ENCODE measurements around the gene SACS.
"Not testable (repeated sequence)": the region's sequence is repeated elsewhere in the genome, so short reads cannot be mapped to it uniquely, and the experiment has no call there.

SACS gene

DNA sequence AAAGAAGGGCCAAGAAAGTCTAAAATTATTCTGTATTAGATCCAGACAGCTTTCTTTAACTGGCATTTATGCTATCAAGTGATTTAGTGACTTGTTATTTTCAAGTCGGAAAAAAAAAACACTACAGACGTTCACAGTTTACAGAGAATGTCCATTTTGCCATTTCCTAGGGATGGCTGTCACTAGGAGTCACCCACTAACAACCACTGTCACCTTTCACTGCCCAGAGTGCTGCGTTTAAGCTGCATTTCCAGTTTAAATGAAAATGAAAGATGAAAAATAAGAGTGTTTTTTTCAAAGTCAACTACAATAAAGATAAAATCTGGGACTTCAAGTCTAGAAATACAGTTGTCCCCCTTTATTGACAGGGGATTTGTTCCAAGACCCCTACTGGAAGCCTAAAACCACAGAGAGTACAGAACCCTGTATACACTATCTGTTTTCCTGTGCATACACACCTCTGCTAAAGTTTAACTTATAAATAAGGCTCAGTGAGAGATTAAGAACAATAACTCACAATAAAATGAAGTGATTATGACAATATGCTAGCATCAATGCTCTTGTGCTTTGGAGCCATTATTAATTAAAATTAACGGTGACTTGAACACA lies 112.5 kb downstream of the SACS start:
- no peaks in the 10 kb centered on the region for H3K9me3 ChIP-seq (ENCODE audit: insufficient read depth, low read length, severe bottlenecking)
- H3K4me1 ChIP-seq (ENCODE audit: insufficient read depth, low read length) = no peaks in the 10 kb centered on the region
- no peaks in the 10 kb centered on the region for H3K27me3 ChIP-seq (ENCODE audit: insufficient read depth, low read length, poor library complexity)
- H3K27ac ChIP-seq (ENCODE audit: low read length) = no peak overlapping the region
- no peaks in the 10 kb centered on the region for H3K79me2 ChIP-seq (ENCODE audit: insufficient read depth, low read length)
- ATAC-seq (ENCODE audit: insufficient read depth, low read depth) (no peak), DNase-seq (no peak)
- no peak overlapping the region for H3K4me2 ChIP-seq (ENCODE audit: insufficient read depth, low read length)
- TF ChIP-seq, protein P1, sequence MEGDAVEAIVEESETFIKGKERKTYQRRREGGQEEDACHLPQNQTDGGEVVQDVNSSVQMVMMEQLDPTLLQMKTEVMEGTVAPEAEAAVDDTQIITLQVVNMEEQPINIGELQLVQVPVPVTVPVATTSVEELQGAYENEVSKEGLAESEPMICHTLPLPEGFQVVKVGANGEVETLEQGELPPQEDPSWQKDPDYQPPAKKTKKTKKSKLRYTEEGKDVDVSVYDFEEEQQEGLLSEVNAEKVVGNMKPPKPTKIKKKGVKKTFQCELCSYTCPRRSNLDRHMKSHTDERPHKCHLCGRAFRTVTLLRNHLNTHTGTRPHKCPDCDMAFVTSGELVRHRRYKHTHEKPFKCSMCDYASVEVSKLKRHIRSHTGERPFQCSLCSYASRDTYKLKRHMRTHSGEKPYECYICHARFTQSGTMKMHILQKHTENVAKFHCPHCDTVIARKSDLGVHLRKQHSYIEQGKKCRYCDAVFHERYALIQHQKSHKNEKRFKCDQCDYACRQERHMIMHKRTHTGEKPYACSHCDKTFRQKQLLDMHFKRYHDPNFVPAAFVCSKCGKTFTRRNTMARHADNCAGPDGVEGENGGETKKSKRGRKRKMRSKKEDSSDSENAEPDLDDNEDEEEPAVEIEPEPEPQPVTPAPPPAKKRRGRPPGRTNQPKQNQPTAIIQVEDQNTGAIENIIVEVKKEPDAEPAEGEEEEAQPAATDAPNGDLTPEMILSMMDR (IDR thresholded peaks at IDR 0.05; ENCODE audit: borderline replicate concordance, extremely low read depth, low read length, poor library complexity, severe bottlenecking) = no peak
- no peak for TF ChIP-seq EZH2 (IDR thresholded peaks at IDR 0.05; ENCODE audit: borderline replicate concordance, low read depth, low read length, severe bottlenecking)
- no peak overlapping the region for H3K4me3 ChIP-seq (ENCODE audit: low read depth in 1 of 2, low read length in 2 of 2)
- no peak overlapping the region for H2AFZ ChIP-seq (ENCODE audit: low read depth, low read length)
- H3K36me3 ChIP-seq (ENCODE audit: insufficient read depth, low read length) = no peaks in the 10 kb centered on the region
- H3K9ac ChIP-seq (ENCODE audit: low read depth, low read length) = no peak overlapping the region
- no peaks in the 10 kb centered on the region for H4K20me1 ChIP-seq (ENCODE audit: insufficient read depth, low read length)

DNA sequence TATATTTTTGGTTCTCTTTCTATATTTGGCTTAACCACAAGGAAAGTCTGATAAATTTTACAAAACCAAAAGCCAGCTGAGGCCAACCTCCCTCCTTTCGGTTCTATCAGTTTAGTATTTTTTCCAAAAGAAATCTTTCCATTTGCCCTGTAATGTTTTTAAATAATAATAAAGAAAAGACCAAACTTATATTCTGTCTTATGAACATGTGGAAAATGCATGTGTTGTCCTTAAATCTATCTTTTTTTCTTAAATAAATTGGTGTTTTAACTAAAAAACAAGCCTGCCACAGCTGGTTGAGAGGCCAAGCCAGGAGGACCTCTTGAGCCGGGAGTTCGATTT lies 113.6 kb downstream of the SACS start:
- Histone ChIP-seq H3K4me2 (ENCODE audit: insufficient read depth, low read length) (no peak overlapping the region), H3K4me3 (ENCODE audit: low read depth in 1 of 2, low read length in 2 of 2) (no peak overlapping the region), H3K9ac (ENCODE audit: low read depth, low read length) (no peak overlapping the region), H3K27ac (ENCODE audit: low read length) (no peak overlapping the region), H4K20me1 (ENCODE audit: insufficient read depth, low read length) (no peaks in the 10 kb centered on the region), H3K9me3 (ENCODE audit: insufficient read depth, low read length, severe bottlenecking) (no peaks in the 10 kb centered on the region), H3K27me3 (ENCODE audit: insufficient read depth, low read length, poor library complexity) (no peaks in the 10 kb centered on the region), H3K4me1 (ENCODE audit: insufficient read depth, low read length) (no peaks in the 10 kb centered on the region), H3K79me2 (ENCODE audit: insufficient read depth, low read length) (no peaks in the 10 kb centered on the region), H3K36me3 (ENCODE audit: insufficient read depth, low read length) (no peaks in the 10 kb centered on the region), H2AFZ (ENCODE audit: low read depth, low read length) (no peak overlapping the region)
- DNase-seq (no peak), ATAC-seq (ENCODE audit: insufficient read depth, low read depth) (no peak)
- TF ChIP-seq, protein P1 (IDR thresholded peaks at IDR 0.05; ENCODE audit: borderline replicate concordance, extremely low read depth, low read length, poor library complexity, severe bottlenecking) = no peak
- no peak for TF ChIP-seq EZH2 (IDR thresholded peaks at IDR 0.05; ENCODE audit: borderline replicate concordance, low read depth, low read length, severe bottlenecking)

DNA sequence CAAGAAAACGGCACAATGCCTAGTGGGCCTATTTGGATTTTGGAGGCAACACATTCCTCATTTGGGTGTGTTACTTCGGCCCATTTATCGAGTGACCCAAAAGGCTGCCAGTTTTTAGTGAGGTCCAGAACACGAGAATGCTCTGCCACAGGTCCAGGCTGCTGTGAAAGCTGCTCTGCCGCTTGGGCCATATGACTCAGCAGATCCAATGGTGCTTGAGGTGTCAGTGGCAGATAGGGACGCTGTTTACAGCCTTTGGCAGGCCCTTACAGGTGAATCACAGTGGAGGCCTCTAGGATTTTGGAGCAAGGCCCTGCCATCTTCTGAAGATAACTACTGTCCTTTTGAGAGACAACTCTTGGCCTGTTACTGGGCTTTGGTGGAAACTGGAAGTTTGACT lies 118.7 kb downstream of the SACS start:
- not testable (repeated sequence) for H3K27ac ChIP-seq (ENCODE audit: low read length); H3K36me3 ChIP-seq (ENCODE audit: insufficient read depth, low read length); H3K9me3 ChIP-seq (ENCODE audit: insufficient read depth, low read length, severe bottlenecking); DNase-seq; ATAC-seq (ENCODE audit: insufficient read depth, low read depth); H3K27me3 ChIP-seq (ENCODE audit: insufficient read depth, low read length, poor library complexity); H3K79me2 ChIP-seq (ENCODE audit: insufficient read depth, low read length); H4K20me1 ChIP-seq (ENCODE audit: insufficient read depth, low read length); H3K9ac ChIP-seq (ENCODE audit: low read depth, low read length); H3K4me3 ChIP-seq (ENCODE audit: low read depth in 1 of 2, low read length in 2 of 2); H3K4me1 ChIP-seq (ENCODE audit: insufficient read depth, low read length); H2AFZ ChIP-seq (ENCODE audit: low read depth, low read length); H3K4me2 ChIP-seq (ENCODE audit: insufficient read depth, low read length)

DNA sequence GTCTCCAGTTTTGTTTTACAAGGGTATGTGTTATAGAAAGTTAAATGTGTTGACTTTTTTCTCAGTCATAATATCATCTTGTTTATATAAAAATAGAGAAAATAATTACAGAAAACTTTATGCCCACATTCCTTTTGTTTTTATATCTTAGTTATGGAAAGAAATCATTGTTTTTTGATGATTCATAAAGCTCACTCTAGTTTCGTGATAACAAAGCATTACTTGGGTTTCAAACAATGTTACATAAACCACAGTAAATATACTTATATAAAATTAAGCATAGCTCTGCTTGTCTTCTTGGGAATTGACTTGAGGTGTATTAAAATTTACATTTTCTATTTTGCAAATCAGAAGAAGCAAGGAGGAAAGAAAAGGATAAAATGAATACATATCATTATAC lies 140.9 kb downstream of the SACS start:
- no peak overlapping the region for H3K27ac ChIP-seq (ENCODE audit: low read length)
- no peak overlapping the region for H3K9ac ChIP-seq (ENCODE audit: low read depth, low read length)
- no peak overlapping the region for H3K4me3 ChIP-seq (ENCODE audit: low read depth in 1 of 2, low read length in 2 of 2)
- H3K9me3 ChIP-seq (ENCODE audit: insufficient read depth, low read length, severe bottlenecking) = no peaks in the 10 kb centered on the region
- no peak for ATAC-seq (ENCODE audit: insufficient read depth, low read depth)
- TF ChIP-seq EZH2 (IDR thresholded peaks at IDR 0.05; ENCODE audit: borderline replicate concordance, low read depth, low read length, severe bottlenecking) = no peak
- TF ChIP-seq, protein P1 (IDR thresholded peaks at IDR 0.05; ENCODE audit: borderline replicate concordance, extremely low read depth, low read length, poor library complexity, severe bottlenecking) = no peak
- H3K36me3 ChIP-seq (ENCODE audit: insufficient read depth, low read length) = no peaks in the 10 kb centered on the region
- H3K27me3 ChIP-seq (ENCODE audit: insufficient read depth, low read length, poor library complexity) = peaks cover 5% of the 10 kb centered on the region
- no peak overlapping the region for H3K4me2 ChIP-seq (ENCODE audit: insufficient read depth, low read length)
- H2AFZ ChIP-seq (ENCODE audit: low read depth, low read length) = no peak overlapping the region
- H3K79me2 ChIP-seq (ENCODE audit: insufficient read depth, low read length) = no peaks in the 10 kb centered on the region
- H3K4me1 ChIP-seq (ENCODE audit: insufficient read depth, low read length) = no peaks in the 10 kb centered on the region
- no peaks in the 10 kb centered on the region for H4K20me1 ChIP-seq (ENCODE audit: insufficient read depth, low read length)
- DNase-seq = no peak
